Erythroblast (primary cell): ENCODE results near the gene TAS2R43.
"Not testable (repeated sequence)": the region's sequence is repeated elsewhere in the genome, so short reads cannot be mapped to it uniquely, and the experiment has no call there.

Source experiments
- GATA1 ChIP-seq: IDR thresholded peaks from 2 replicates; pipeline ENCODE4 v1.6.1; 2011; ENCODE audit warnings: low read depth, mild to moderate bottlenecking, control low read depth, low read length, moderate library complexity
- POLR2A ChIP-seq: IDR thresholded peaks from 2 replicates; pipeline ENCODE4 v1.6.1; 2011; ENCODE audit warnings: mild to moderate bottlenecking, low read length

DNA sequence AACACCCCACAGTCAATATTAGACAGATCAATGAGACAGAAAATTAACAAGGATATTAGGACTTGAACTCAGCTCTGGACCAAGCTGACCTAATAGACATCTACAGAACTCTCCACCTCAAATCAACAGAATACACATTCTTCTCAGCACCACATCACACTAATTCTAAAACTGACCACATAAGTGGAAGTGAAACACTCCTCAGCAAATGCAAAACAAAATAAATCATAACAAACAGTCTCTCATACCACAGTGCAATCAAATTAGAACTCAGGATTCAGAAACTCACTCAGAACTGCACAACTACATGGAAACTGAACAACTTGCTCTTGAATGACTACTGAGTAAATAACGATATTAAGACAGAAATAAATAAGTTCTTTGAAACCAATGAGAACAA, 19.1 kb upstream of the TAS2R43 start:
- not testable (repeated sequence) for TF ChIP-seq POLR2A, GATA1
